ENCODE measurements around the gene ABCD2.

DNA sequence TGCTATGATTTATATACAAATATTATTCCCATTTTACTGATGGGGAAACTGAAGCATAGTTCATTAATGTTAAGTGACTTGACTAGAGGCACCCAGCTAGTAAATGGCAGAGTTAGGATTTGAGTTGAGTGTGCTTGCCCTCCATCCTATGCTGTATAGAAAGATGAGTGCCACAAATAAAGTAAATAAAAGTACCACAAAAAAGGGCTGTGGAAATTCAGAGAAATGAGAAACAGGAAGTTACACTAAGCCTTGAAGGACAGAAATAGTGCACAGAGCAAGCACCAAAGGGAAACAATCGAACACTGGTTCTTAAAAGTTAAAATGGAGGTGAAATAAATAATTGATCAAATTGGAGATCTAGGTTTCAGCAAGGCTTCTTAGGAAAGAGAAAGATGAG, 9.2 kb upstream of the ABCD2 start:
- TF ChIP-seq, protein P1, sequence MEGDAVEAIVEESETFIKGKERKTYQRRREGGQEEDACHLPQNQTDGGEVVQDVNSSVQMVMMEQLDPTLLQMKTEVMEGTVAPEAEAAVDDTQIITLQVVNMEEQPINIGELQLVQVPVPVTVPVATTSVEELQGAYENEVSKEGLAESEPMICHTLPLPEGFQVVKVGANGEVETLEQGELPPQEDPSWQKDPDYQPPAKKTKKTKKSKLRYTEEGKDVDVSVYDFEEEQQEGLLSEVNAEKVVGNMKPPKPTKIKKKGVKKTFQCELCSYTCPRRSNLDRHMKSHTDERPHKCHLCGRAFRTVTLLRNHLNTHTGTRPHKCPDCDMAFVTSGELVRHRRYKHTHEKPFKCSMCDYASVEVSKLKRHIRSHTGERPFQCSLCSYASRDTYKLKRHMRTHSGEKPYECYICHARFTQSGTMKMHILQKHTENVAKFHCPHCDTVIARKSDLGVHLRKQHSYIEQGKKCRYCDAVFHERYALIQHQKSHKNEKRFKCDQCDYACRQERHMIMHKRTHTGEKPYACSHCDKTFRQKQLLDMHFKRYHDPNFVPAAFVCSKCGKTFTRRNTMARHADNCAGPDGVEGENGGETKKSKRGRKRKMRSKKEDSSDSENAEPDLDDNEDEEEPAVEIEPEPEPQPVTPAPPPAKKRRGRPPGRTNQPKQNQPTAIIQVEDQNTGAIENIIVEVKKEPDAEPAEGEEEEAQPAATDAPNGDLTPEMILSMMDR (IDR thresholded peaks at IDR 0.05 in 2 of 3, conservative IDR thresholded peaks at IDR 0.05 in 1 of 3; ENCODE audit: borderline replicate concordance in 1 of 3, insufficient read depth in 1 of 3, low read depth in 2 of 3, low read length in 2 of 3) = no peak
- TF ChIP-seq, protein P2, sequence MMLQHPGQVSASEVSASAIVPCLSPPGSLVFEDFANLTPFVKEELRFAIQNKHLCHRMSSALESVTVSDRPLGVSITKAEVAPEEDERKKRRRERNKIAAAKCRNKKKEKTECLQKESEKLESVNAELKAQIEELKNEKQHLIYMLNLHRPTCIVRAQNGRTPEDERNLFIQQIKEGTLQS (IDR thresholded peaks at IDR 0.05) = no peak
- TF ChIP-seq, protein P3, sequence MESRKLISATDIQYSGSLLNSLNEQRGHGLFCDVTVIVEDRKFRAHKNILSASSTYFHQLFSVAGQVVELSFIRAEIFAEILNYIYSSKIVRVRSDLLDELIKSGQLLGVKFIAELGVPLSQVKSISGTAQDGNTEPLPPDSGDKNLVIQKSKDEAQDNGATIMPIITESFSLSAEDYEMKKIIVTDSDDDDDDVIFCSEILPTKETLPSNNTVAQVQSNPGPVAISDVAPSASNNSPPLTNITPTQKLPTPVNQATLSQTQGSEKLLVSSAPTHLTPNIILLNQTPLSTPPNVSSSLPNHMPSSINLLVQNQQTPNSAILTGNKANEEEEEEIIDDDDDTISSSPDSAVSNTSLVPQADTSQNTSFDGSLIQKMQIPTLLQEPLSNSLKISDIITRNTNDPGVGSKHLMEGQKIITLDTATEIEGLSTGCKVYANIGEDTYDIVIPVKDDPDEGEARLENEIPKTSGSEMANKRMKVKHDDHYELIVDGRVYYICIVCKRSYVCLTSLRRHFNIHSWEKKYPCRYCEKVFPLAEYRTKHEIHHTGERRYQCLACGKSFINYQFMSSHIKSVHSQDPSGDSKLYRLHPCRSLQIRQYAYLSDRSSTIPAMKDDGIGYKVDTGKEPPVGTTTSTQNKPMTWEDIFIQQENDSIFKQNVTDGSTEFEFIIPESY (IDR thresholded peaks at IDR 0.05; ENCODE audit: extremely low read depth, insufficient replicate concordance, low read length) = no peak
- TF ChIP-seq, protein P4, sequence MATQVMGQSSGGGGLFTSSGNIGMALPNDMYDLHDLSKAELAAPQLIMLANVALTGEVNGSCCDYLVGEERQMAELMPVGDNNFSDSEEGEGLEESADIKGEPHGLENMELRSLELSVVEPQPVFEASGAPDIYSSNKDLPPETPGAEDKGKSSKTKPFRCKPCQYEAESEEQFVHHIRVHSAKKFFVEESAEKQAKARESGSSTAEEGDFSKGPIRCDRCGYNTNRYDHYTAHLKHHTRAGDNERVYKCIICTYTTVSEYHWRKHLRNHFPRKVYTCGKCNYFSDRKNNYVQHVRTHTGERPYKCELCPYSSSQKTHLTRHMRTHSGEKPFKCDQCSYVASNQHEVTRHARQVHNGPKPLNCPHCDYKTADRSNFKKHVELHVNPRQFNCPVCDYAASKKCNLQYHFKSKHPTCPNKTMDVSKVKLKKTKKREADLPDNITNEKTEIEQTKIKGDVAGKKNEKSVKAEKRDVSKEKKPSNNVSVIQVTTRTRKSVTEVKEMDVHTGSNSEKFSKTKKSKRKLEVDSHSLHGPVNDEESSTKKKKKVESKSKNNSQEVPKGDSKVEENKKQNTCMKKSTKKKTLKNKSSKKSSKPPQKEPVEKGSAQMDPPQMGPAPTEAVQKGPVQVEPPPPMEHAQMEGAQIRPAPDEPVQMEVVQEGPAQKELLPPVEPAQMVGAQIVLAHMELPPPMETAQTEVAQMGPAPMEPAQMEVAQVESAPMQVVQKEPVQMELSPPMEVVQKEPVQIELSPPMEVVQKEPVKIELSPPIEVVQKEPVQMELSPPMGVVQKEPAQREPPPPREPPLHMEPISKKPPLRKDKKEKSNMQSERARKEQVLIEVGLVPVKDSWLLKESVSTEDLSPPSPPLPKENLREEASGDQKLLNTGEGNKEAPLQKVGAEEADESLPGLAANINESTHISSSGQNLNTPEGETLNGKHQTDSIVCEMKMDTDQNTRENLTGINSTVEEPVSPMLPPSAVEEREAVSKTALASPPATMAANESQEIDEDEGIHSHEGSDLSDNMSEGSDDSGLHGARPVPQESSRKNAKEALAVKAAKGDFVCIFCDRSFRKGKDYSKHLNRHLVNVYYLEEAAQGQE (IDR thresholded peaks at IDR 0.05; ENCODE audit: low read depth) = no peak
- TF ChIP-seq, protein P5, sequence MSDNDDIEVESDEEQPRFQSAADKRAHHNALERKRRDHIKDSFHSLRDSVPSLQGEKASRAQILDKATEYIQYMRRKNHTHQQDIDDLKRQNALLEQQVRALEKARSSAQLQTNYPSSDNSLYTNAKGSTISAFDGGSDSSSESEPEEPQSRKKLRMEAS (IDR thresholded peaks at IDR 0.05) = no peak
- TF ChIP-seq EGR1 (IDR thresholded peaks at IDR 0.05; ENCODE audit: low read depth) = no peak
